Stimulated activated CD4-positive, alpha-beta T cell treated with anti-CD3 and anti-CD28 coated beads, Interleukin-12 subunit alpha, Interleukin-12 subunit beta, amount 100 ng/mL, for 24 hours (primary cell): Measurements from ENCODE around the gene PTRH2.
"Not testable (repeated sequence)": the region's sequence is repeated elsewhere in the genome, so short reads cannot be mapped to it uniquely, and the experiment has no call there.

Experiments
- DNase-seq, 2 experiments: peaks; one replicate each; pipeline ENCODE4 v3.0.0-alpha.2; 2020; ENCODE audit warnings: low read depth in 2 of 2

Gene PTRH2

DNA sequence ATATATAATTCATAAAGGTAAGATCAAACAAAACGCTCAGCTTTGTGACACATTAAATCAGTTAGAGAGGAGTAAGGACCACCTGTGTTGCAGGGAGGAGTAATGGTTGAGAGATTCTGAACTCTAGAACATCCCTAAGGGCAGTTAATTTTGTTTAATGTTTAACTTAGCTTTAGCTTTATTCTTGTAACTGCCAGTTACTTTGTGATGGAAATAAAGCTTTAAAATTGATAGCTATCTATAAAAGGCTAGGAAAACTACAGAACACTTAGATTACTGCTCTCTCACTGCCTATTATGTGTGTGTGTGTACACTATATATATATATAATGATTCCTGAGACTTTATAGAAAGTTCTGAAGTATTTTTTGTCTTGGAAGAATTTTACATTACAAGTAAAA is 37.8 kb downstream of the PTRH2 start:
- DNase-seq = no peak

DNA sequence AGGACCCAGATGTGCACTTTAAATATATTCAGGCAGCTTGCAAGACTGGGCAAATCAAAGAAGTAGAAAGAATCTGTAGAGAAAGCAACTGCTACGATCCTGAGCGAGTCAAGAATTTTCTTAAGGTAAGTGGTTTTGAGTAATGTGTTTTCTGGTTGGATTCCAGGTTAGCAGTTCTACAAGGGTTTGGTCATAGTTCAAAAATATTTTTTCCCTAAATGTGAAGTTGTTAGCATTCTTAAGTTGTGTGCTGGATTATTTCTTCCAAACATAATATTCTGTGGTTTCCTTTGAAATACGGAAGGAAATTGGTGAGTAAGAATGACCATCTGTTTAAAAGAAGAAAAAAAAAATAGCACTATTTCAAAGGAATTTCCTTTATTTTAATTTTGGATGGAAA is 38.4 kb downstream of the PTRH2 start:
- no peak for DNase-seq

DNA sequence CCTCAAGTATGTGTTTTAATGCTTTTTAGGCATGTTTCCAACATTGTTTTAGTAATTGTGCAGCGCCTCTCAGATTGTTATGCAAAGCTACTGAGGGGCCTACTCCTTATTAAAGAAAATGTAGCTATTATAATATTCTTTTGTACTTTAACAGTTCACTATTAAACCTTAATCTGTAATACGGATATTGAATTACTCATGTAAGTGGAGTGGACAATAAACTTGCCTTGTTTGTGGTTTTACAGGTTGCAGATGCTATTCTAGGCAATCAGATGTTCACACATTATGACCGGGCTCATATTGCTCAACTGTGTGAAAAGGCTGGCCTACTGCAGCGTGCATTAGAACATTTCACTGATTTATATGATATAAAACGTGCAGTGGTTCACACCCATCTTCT is 41.0 kb downstream of the PTRH2 start:
- DNase-seq = no peak

DNA sequence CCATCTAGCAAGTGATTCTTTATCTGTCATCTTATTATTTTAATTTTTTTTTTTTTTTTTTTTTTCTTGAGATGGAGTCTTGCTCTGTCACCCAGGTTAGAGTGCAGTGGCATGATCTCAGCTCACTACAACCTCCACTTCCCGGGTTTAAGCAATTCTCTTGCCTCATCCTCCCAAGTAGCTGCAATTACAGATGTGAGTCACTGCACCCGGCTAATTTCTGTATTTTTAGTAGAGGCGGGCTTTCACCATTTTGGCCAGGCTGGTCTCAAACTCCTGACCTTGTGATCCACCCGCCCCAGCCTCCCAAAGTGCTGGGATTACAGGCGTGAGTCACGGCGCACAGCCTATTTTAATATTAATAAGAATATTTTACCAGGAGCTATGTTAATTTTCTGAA is 50.6 kb downstream of the PTRH2 start:
- DNase-seq = not testable (repeated sequence)

DNA sequence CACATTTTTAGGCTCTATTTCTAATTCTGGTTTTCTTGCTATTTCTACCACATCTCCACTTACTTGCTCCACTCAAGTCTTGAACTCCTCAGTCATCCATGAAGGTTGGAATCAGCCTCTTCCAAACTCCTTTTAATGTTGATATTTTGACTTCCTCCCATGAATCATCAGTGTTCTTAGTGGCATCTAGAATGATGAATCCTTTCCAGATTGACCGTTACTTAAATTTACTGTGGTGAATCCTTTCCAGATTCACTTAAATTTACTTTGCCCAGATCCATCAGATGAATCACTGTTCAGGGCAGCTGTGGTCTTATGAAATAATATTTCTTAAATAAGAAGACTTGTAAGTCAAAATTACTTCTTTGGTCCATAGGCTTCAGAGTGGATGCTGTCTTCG is 55.1 kb downstream of the PTRH2 start:
- no peak for DNase-seq

DNA sequence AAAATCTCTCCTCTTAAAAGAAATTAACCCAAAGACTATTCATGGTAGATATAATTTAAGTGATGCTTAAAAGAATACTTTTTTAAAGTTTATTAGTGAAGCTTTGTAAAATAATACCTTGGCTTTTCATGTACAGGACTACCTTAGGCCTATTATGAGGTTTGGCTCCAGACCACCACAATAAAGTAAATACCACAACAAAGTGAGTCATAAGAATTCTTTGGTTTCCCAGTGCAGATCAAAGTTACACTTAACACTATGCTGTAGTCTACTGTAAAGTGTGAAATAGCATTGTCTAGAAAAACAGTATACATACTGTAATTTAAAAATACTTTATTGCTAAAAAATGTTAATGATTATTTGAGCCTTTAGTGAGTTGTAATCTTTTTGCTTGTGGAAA is 55.9 kb downstream of the PTRH2 start:
- no peak for DNase-seq

DNA sequence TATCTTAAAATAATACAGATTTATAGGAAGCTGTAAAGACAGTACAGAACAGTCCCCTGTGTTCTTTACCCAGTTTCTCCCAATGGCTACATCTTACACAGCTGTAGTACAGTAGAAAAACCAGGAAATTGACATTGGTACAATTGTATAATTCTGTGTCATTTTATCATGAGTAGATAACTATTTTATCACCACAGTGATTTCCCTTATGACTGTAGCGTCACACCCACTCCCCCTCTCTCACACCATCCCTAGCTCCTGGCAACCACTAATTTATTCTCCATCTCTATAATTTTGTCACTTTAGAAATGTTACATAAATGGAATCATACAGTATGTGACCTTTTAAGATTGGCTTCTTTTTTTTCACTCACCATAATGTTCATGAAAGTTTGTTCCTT is 56.6 kb downstream of the PTRH2 start:
- DNase-seq = no peak

DNA sequence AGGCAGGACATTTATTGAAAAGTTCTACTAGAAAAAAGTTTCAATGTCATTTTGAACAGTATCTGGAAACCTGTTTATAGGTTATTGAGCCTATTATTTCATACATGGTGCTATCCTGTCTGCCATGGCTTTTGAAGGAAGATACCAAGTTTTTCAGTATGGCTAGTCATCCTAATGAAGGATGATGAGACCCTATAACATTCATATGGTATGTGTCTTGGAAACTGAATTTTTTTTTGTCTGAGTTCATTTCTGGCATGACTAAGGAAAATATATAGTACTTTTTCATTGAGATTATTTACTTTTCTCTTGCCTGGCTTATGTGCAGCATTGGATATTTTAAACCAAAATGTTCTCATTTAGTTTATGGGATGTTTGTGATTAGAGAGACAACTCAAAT is 57.3 kb downstream of the PTRH2 start:
- no peak for DNase-seq
